PC-9 (cell line): ENCODE measurements around the gene ACBD6. TPM values are rescaled to one million over a fixed set of nuclear protein-coding genes. Genes with fewer than 3 reads are reported as not detected.

Experiments used
- BruUV-seq: library from RNA; stranded (reverse); fragments of 400-500 nt; replicated peaks from 2 replicates; lab custom pipeline; 2021; lab: Mats Ljungman, UMichigan
- CTCF ChIA-PET: fragments of 300-600 bp; sonication (Branson Sonifier 250); formaldehyde crosslinking; loops from one replicate; lab custom pipeline; 2022; ENCODE audit warnings: antibody characterized with exemption; lab: Charles Lee
- POLR2A ChIA-PET: fragments of 300-600 bp; sonication (Branson Sonifier 250); formaldehyde crosslinking; loops from one replicate; lab custom pipeline; 2022; ENCODE audit warnings: antibody characterized with exemption; ENCODE audit not compliant: unreplicated experiment; lab: Charles Lee
- DNase-seq, 2 experiments: peaks; one replicate each; pipeline versions ENCODE4 v3.0.0 to v3.0.0-alpha.2; 2015 to 2022; ENCODE audit warnings: mixed read lengths in 1 of 2
- H2AFZ ChIP-seq: fragments of 200-600 bp; sonication (generic); 2 replicates; pipeline ENCODE4 v1.8.1; 2017; ENCODE audit warnings: antibody characterized with exemption
- H3F3A ChIP-seq: fragments of 200-600 bp; sonication (generic); 2 replicates; pipeline ENCODE4 v1.8.1; 2017; ENCODE audit warnings: antibody characterized with exemption, mild to moderate bottlenecking, low read depth; ENCODE audit not compliant: insufficient read depth
- H3K27ac ChIP-seq: fragments of 200-600 bp; sonication (generic); 2 replicates; pipeline ENCODE4 v1.6.1; 2016; ENCODE audit warnings: mixed run types
- H3K27me3 ChIP-seq: fragments of 200-600 bp; sonication (generic); 2 replicates; pipeline ENCODE4 v1.6.1; 2016; ENCODE audit warnings: low read depth, mixed run types; ENCODE audit not compliant: insufficient read depth
- H3K36me3 ChIP-seq: fragments of 200-600 bp; sonication (generic); 2 replicates; pipeline ENCODE4 v1.6.1; 2016; ENCODE audit warnings: low read depth, mixed run types
- H3K4me1 ChIP-seq: fragments of 200-600 bp; sonication (generic); replicated peaks from 2 replicates; pipeline ENCODE4 v1.6.1; 2016; ENCODE audit warnings: mixed run types; ENCODE audit not compliant: insufficient read depth
- H3K4me2 ChIP-seq: fragments of 200-600 bp; sonication (generic); 2 replicates; pipeline ENCODE4 v1.6.1; 2017; ENCODE audit warnings: mixed run types
- H3K4me3 ChIP-seq: fragments of 200-600 bp; sonication (generic); 2 replicates; pipeline ENCODE4 v1.6.1; 2016; ENCODE audit warnings: mixed run types
- H3K79me2 ChIP-seq: fragments of 200-600 bp; sonication (generic); 2 replicates; pipeline ENCODE4 v1.6.1; 2017; ENCODE audit warnings: low read depth, mixed run types
- H3K9me2 ChIP-seq: fragments of 200-600 bp; sonication (generic); 2 replicates; pipeline ENCODE4 v1.8.1; 2017; ENCODE audit warnings: mild to moderate bottlenecking; ENCODE audit not compliant: insufficient read depth
- H3K9me3 ChIP-seq: fragments of 200-600 bp; sonication (generic); 2 replicates; pipeline ENCODE4 v1.8.1; 2016; ENCODE audit warnings: low read depth; ENCODE audit not compliant: insufficient read depth
- H4K20me1 ChIP-seq: fragments of 200-600 bp; sonication (generic); 2 replicates; pipeline ENCODE4 v1.8.1; 2017; ENCODE audit not compliant: insufficient read depth
- CTCF ChIP-seq: fragments of 200-600 bp; sonication (generic); conservative IDR thresholded peaks from 2 replicates; pipeline ENCODE4 v1.6.1; 2017; ENCODE audit warnings: mixed run types, antibody characterized with exemption, mild to moderate bottlenecking, moderate library complexity
- EZH2 ChIP-seq: fragments of 200-600 bp; sonication (generic); IDR thresholded peaks from 2 replicates; pipeline ENCODE4 v1.8.0; 2017; ENCODE audit warnings: antibody characterized with exemption, low read depth
- intact Hi-C: fragments of 100-400 bp; cut with micrococcal nuclease; formaldehyde crosslinking; loops from one replicate; pipeline ENCODE4 v1.10.0; 2022; ENCODE audit not compliant: unreplicated experiment
- total RNA-seq: library from RNA; stranded (reverse); gene quantifications from 2 replicates; pipeline ENCODE4 v1.2.3, GENCODE V29; 2021

ACBD6 gene
- total RNA-seq, 1 experiment from 2014 or later, result 61.0 TPM

- H3K79me2 ChIP-seq, result no peaks in the 10 kb centered on the region
- no peaks in the 10 kb centered on the region for H3K27me3 ChIP-seq
- H3K9me2 ChIP-seq, result no peaks in the 10 kb centered on the region
- H3K4me1 ChIP-seq, result no peaks in the 10 kb centered on the region
- no TSS peak for BruUV-seq
- intact Hi-C loops, result no loop called here
- no peaks in the 10 kb centered on the region for H3K9me3 ChIP-seq
- POLR2A ChIA-PET, result no interaction called here
- no peak overlapping the region for H2AFZ ChIP-seq
- no peaks in the 10 kb centered on the region for H4K20me1 ChIP-seq
- CTCF ChIA-PET, result no interaction called here
- no peaks in the 10 kb centered on the region for H3K36me3 ChIP-seq
- H3K27ac ChIP-seq, result no peak overlapping the region
- DNase-seq, result no peak
- H3K4me3 ChIP-seq, result no peak overlapping the region
- TF ChIP-seq CTCF (no peak), EZH2 (no peak)
- no peak overlapping the region for H3K4me2 ChIP-seq
- no peaks in the 10 kb centered on the region for H3F3A ChIP-seq
These were observed 237.2 kb downstream of the ACBD6 start for GRCh38 chr1:180265201-180265600.

GRCh38 chr1:180264595-180264994 is 237.8 kb downstream of the ACBD6 start:
- H3K79me2 ChIP-seq, result no peaks in the 10 kb centered on the region
- H4K20me1 ChIP-seq, result no peaks in the 10 kb centered on the region
- H3K9me2 ChIP-seq, result no peaks in the 10 kb centered on the region
- no peaks in the 10 kb centered on the region for H3K9me3 ChIP-seq
- no peak overlapping the region for H3K4me2 ChIP-seq
- intact Hi-C loops, result no loop called here
- H3K4me3 ChIP-seq, result no peak overlapping the region
- POLR2A ChIA-PET, result no interaction called here
- CTCF ChIA-PET, result no interaction called here
- no peak for TF ChIP-seq EZH2
- TF ChIP-seq CTCF, result no peak
- no peak overlapping the region for H3K27ac ChIP-seq
- H2AFZ ChIP-seq, result no peak overlapping the region
- H3K4me1 ChIP-seq, result no peaks in the 10 kb centered on the region
- H3K36me3 ChIP-seq, result no peaks in the 10 kb centered on the region
- BruUV-seq, result no TSS peak
- no peaks in the 10 kb centered on the region for H3K27me3 ChIP-seq
- no peaks in the 10 kb centered on the region for H3F3A ChIP-seq
- no peak for DNase-seq

GRCh38 chr1:180262628-180263488 is 239.5 kb downstream of the ACBD6 start:
- H2AFZ ChIP-seq, result no peak overlapping the region
- DNase-seq, result no peak
- no peak for TF ChIP-seq EZH2
- no peak for TF ChIP-seq CTCF
- H3K4me3 ChIP-seq, result no peak overlapping the region
- intact Hi-C loops, result no loop called here
- CTCF ChIA-PET, result no interaction called here
- H3K27me3 ChIP-seq, result no peaks in the 10 kb centered on the region
- H3K4me2 ChIP-seq, result no peak overlapping the region
- no peaks in the 10 kb centered on the region for H3K79me2 ChIP-seq
- no peaks in the 10 kb centered on the region for H3K9me2 ChIP-seq
- no peaks in the 10 kb centered on the region for H3F3A ChIP-seq
- H4K20me1 ChIP-seq, result no peaks in the 10 kb centered on the region
- no peak overlapping the region for H3K27ac ChIP-seq
- H3K4me1 ChIP-seq, result no peaks in the 10 kb centered on the region
- H3K9me3 ChIP-seq, result no peaks in the 10 kb centered on the region
- BruUV-seq, result no TSS peak
- POLR2A ChIA-PET, result no interaction called here
- no peaks in the 10 kb centered on the region for H3K36me3 ChIP-seq
